ENCODE results near the gene TPI1. TPM values are rescaled to one million over a fixed set of nuclear protein-coding genes. Genes with fewer than 3 reads are reported as not detected.

Gene TPI1
- total and polyA plus RNA-seq, 2 donors (not counting 3 experiments of a cell fraction or from before 2014, with no cell fraction given): 643 to 1,816 TPM

DNA sequence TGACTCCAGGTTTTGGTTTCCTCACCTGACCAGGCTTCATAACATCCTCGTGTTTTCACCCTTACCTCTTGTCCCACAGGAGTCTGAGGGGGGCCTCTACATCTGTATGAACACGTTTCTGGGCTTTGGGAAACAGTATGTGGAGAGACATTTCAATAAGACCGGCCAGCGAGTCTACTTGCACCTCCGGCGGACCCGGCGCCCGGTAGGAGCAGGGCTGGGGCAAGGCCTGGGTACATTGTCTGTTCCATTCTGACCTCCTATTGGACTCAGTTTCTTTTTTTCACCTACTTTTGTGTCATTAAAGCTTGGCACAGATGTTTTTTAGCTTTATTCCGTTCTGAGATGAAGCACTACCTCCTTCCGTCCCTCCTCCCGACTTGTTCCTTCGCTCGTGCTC, 12.0 kb upstream of the TPI1 start:
- H3K27me3 ChIP-seq (ENCODE audit: control insufficient read depth in 2 of 2, insufficient read depth in 2 of 2, low read length in 2 of 2): no peaks in the 10 kb centered on the region
- no peak overlapping the region for H2AFZ ChIP-seq (ENCODE audit: low read depth, low read length)
- H3K79me2 ChIP-seq (ENCODE audit: control insufficient read depth, insufficient read depth, low read length): peaks cover 28% of the 10 kb centered on the region
- TF ChIP-seq, protein P1, sequence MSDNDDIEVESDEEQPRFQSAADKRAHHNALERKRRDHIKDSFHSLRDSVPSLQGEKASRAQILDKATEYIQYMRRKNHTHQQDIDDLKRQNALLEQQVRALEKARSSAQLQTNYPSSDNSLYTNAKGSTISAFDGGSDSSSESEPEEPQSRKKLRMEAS (IDR thresholded peaks at IDR 0.05; ENCODE audit: insufficient read depth, insufficient read length): no peak
- TF ChIP-seq FOS (IDR thresholded peaks at IDR 0.05; ENCODE audit: borderline replicate concordance, insufficient read depth, low read length): no peak
- TF ChIP-seq EZH2 (IDR thresholded peaks at IDR 0.05; ENCODE audit: borderline replicate concordance, low read depth, low read length, severe bottlenecking): no peak
- no peak for TF ChIP-seq MYC (IDR thresholded peaks at IDR 0.05; ENCODE audit: low read depth, low read length)
- no peak for TF ChIP-seq JUN (IDR thresholded peaks at IDR 0.05; ENCODE audit: borderline replicate concordance, insufficient read depth, insufficient read length, low read depth)
- TF ChIP-seq POLR2AphosphoS5 (IDR thresholded peaks at IDR 0.05; ENCODE audit: insufficient read depth, low read depth, low read length): no peak
- TF ChIP-seq GATA2 (IDR thresholded peaks at IDR 0.05; ENCODE audit: insufficient read depth, insufficient read length, low read depth, low read length): no peak
- no peak for TF ChIP-seq POLR2A (IDR thresholded peaks at IDR 0.05; ENCODE audit: low read depth, low read length)
- TF ChIP-seq, protein P2, sequence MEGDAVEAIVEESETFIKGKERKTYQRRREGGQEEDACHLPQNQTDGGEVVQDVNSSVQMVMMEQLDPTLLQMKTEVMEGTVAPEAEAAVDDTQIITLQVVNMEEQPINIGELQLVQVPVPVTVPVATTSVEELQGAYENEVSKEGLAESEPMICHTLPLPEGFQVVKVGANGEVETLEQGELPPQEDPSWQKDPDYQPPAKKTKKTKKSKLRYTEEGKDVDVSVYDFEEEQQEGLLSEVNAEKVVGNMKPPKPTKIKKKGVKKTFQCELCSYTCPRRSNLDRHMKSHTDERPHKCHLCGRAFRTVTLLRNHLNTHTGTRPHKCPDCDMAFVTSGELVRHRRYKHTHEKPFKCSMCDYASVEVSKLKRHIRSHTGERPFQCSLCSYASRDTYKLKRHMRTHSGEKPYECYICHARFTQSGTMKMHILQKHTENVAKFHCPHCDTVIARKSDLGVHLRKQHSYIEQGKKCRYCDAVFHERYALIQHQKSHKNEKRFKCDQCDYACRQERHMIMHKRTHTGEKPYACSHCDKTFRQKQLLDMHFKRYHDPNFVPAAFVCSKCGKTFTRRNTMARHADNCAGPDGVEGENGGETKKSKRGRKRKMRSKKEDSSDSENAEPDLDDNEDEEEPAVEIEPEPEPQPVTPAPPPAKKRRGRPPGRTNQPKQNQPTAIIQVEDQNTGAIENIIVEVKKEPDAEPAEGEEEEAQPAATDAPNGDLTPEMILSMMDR (IDR thresholded peaks at IDR 0.05; ENCODE audit: extremely low read depth in 1 of 2, insufficient read depth in 1 of 2, low read depth in 1 of 2, low read length in 2 of 2): no peak
- H3K4me1 ChIP-seq (ENCODE audit: control insufficient read depth, extremely low read depth, insufficient read depth, low read length): peaks cover 19% of the 10 kb centered on the region
- H3K9me3 ChIP-seq (replicated peaks; ENCODE audit: control insufficient read depth, insufficient read depth, low read length): no peaks in the 10 kb centered on the region
- ChIA-PET POLR2A (no interaction called here), CTCF (interaction anchor here (1.1 to 2.1 kb wide), 3 partner anchors 9 to 102 kb away, joined by 3 to 6 read pairs (median 3); partner anchors contain the start of gene MLF2)
- no peaks in the 10 kb centered on the region for H4K20me1 ChIP-seq (replicated peaks; ENCODE audit: control insufficient read depth, extremely low read depth, insufficient read depth, low read length)
- H3K9me1 ChIP-seq (replicated peaks; ENCODE audit: control insufficient read depth, extremely low read depth, insufficient read depth, low read length): no peaks in the 10 kb centered on the region
- FAIRE-seq (no peak), DNase-seq (ENCODE audit: low read depth, low spot score) (no peak)
- no peak overlapping the region for H3K27ac ChIP-seq (ENCODE audit: insufficient read depth, low read depth, low read length)
- H3K9ac ChIP-seq (replicated peaks; ENCODE audit: extremely low read depth, insufficient read depth, low read length): no peak overlapping the region
- H3K4me2 ChIP-seq (ENCODE audit: insufficient read depth, low read length): no peak overlapping the region
- peaks cover 16 to 38% of the 10 kb centered on the region in 2 experiments for H3K36me3 ChIP-seq (ENCODE audit: control insufficient read depth in 2 of 2, extremely low read depth in 1 of 2, insufficient read depth in 2 of 2, low read length in 2 of 2)
- no peak overlapping the region for H3K4me3 ChIP-seq (replicated peaks in 1 of 3; ENCODE audit: insufficient read depth in 1 of 3, low read depth in 1 of 3, low read length in 3 of 3)
- BruUV-seq (replicated peaks): no TSS peak
- intact Hi-C loops (cut with micrococcal nuclease) (no loop called here), dilution Hi-C loops (cut with MboI; ENCODE audit: extremely low pct_ligation_motif_present, low sequenced_read_pairs) (no loop called here)
